RPMI7951 (cell line): Measurements from ENCODE around the gene NDUFA5. TPM values are rescaled to one million over a fixed set of nuclear protein-coding genes. Genes with fewer than 3 reads are reported as not detected.
"Not testable (repeated sequence)": the region's sequence is repeated elsewhere in the genome, so short reads cannot be mapped to it uniquely, and the experiment has no call there.

Experiments
- DNase-seq: peaks from one replicate; pipeline ENCODE4 v3.0.0-alpha.2; 2012; ENCODE audit warnings: low read depth
- total RNA-seq: library from RNA; depleted of rRNA; stranded (reverse); fragments of >200 nt; shearing (Covaris generic); gene quantifications from 2 replicates; pipeline ENCODE4 v1.2.3, GENCODE V29; 2014

Gene NDUFA5
- total RNA-seq, 1 experiment from 2014 or later, result 102 TPM

DNA sequence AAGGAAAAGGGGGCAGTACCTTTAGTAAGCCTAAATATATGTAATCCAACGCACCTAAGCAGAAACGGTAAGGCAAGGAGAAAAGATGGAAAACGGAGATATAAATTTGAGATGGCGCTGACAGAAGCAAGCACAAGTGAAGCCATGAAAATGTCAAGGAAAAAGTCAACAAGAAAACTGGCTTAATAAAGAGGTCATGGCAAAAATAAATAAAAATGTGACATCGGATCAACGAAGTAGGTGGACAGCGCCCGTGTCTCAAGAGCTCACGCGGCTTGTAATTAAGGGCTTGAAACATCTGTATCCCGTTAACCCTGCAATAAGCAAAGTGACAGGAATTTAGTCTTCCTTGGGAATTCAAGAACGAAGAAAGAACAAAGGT lies 611 bp downstream of the NDUFA5 start:
- DNase-seq, result peak; percentile 11

DNA sequence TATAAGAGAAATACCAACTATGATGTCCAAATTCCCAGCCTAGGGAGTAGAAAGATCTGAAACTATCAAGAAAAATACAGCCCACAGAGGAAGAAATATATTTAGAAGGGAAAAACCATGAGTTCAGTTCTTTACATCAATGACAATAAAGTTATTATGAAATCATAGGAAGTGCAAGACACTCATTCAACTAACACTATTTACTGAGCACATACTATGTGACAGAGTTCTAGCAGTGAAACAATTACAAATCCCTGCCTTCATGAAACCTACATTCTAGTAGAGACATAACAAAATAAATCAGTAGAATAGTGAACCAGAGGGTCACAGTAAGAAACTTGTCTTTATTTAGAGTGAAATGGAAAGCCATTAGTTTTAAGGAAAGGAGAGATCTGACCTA lies 2.1 kb downstream of the NDUFA5 start:
- no peak for DNase-seq

DNA sequence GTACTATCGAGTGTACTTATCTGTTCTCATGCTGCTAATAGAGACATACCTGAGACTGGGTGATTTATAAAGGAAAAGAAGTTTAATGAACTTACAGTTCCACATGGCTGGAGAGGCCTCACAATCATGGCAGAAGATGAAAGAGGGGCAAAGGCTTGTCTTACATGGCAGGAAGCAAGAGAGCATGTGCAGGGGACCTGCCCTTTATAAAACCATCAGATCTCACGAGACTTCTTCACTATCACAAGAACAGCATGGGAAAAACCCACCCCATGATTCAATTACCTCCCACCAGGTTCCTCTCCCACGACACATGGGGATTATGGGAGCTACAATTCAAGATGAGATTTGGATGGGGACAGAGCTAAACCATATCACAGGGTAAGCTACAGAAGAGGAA lies 4.5 kb downstream of the NDUFA5 start:
- no peak for DNase-seq

DNA sequence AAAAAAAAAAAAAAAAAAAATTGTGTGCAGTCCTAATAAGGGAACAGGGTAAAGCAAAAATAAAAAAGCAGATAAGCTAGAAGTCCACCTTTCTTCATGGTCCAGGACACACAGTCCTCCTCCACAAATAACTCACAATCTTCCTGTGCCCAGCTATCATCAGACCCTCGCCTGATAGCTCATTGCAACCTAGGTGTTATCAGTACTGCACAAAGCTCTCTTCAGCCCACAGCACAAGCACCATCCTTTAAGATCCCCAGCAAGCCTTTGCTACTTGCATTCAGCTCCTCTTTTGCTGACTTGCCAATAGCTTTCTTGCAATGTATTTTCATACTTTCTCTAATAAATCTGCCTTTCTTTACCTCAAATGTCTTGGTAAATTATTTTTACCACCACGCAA lies 5.0 kb downstream of the NDUFA5 start:
- no peak for DNase-seq

DNA sequence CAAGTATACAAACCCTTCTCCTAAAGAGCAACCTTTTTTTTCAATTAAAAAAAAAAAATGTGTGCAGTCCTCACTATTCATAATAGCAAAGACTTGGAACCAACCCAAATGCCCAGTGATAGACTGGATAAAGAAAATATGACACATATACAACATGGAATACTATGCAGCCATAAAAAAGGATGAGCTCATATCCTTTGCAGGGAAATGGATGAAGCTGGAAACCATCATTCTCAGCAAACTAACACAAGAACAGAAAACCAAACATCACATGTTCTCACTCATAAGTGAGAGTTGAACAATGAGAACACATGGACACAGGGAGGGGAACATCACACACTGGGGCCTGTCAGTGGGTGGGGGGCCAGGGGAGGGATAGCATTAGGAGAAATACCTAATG lies 5.5 kb downstream of the NDUFA5 start:
- not testable (repeated sequence) for DNase-seq

DNA sequence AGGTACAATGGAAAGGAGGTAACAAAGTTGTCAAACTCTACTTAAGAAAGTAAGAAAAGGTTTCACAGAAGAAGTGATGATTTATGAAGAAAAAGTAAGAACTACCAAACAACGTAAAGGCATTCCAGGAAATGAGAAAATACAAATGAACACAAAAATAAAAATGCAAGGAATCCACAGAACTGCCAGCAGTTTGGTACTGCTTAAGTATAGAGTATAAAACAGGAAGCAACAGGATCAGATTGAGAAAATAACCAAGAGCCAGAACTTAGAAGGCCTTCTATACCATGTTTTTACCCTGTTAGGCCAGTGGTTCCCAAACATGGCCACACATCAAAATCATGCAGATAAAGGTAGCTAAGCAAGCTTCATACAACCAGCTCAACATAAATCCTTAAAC lies 9.2 kb downstream of the NDUFA5 start:
- DNase-seq, result no peak

DNA sequence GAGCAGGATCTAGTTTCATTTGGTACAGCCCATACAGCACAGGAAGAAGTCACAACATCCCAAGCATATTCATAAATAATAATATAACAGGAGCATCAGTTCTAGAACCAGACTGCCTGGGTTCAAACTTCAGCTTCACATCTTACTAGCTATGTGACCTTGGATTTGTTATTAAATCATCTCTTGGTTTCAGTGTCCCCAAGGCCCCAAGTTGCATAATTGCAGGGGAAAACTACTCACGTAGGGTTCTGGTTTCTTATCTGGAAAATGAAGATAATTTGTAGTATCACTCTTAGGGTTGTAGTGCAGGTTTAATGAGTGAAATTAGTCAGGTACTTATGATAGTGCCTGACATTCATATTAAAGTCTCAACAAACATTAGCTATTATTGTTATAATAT lies 17.7 kb downstream of the NDUFA5 start:
- DNase-seq, result no peak

DNA sequence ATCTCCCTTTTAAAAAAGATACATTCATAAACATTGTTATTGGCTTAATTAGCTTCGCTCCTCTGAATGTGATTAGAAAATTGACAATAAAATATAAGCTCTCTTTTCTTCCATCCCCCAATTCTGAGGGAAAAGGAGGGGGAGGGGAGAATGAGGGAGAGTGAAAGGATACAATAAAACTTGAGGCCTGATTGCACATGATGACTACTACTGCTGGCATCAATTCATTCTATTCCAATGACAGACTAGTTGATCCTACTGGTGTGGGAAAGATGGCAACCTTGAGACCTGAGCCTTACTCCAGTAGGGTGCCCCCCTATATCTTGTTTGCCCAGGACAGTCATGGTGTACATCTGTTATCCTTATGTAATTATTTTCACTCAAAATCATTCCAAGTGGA lies 18.7 kb downstream of the NDUFA5 start:
- DNase-seq, result peak; percentile 7

DNA sequence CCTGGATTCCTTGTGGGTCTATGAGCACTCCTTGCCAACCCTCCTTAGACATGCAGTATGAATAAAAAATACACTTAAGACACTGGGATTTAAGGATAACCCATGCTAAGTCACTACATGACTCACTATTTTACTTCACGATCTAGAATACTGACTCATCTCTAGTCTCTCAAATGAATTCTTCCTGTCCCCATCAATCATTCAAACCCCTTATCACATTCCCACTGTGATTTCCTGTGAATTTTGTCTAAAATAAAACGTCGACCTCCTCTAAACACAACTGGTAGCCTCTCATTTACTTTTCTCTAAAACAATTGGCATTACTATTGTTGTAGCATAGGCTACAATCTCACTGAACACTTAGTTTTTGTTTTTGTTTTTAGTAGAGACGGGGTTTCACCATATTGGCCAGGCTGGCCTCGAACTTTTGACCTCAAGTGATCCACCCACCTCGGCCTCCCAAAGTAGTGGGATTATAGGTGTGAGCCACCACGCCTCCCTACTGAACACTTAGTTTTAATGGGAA lies 19.4 kb downstream of the NDUFA5 start:
- peak; percentile 78 for DNase-seq

DNA sequence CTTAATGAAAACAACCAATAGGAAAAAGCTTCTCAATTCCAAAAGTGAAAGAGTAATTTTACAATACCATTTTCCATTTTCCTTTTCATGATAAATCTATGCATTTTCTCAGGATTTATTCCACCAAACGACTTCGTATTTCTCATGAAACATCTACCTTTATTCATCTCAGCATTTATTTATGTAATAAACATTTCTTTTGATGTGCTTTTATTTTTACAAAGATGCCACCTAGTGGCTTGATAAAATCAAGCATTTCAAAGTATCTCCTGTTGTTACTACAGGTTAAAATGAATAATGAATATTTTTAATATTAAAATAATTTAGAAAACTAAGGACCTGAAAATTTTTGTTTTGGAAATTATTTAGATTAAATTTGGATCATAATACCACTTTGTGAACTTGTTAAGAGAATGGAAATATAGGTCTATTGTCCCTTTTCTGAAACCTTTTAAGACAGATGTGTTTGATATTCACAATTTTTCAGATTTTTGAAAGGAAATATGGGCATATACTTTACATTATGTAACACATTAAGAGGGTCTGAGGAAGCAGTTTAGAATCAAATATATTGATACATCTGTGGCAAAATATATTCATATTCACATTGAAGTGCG lies 20.5 kb downstream of the NDUFA5 start:
- DNase-seq, result peak; percentile 35

DNA sequence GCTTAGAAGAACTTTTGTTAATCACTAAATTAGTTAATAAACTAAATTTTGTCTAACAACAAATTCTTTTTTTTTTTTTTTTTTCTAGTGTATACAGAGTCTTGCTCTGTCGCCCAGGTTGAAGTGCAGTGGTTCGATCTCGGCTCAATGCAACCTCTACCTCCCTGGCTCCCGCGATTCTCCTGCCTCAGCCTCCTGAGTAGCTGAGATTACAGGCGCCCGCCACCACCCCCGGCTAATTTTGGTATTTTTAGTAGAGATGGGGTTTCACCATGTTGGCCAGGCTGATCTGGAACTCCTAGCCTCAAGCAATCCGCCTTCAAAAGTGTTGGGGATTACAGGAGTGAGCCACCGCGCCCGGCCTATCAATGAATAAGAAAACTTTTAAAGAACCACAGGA lies 22.1 kb downstream of the NDUFA5 start:
- peak; percentile 3 for DNase-seq

DNA sequence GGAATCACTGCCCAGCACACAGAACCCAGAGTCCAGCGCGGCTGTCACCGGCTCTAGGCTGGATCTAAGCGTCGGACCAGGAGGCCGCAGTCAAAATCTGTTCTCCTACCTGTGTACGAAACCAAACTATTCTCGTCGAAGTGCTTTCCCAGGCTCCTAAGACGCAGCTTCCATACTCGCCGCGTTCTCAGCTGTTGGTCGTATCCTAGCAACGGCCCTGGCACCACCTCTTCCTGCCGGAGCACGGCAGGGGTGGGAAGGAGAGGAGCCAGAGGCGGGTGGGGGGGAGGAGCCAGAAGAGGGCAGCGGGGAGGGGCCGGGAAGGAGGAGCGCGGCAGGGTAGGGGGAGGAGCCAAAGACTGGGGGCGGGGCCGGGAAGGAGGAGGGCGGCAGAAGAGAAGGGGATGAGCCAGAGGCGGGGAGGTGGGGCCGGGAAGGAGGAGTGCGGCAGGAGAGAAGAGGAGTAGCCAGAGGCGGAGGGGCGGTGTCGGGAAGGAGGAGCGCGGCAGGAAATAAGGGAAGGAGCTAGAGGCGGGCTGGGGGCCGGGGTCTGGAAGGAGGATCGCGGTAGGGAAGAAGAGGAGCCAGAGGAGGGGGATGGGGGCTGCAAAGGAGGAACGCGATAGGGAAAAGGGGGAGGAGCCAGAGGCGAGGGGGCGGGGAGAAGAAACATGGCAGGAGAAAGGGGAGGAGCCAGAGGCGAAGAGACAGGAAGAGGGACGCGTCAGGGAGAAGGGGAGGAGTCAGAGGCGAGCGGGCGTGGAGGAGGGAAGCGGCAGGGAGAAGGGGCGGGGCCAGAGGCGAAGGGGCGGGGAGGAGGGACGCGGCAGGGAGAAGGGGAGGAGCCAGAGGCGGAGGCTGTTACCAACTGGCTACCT lies 23.0 kb downstream of the NDUFA5 start, which contains the start of gene IQUB:
TSS of gene IQUB (minus strand) at position 213 of the 878 bp plus-strand sequence. CDS start 22,255 bp downstream, outside the sequence.
- peak; percentile 94 for DNase-seq

DNA sequence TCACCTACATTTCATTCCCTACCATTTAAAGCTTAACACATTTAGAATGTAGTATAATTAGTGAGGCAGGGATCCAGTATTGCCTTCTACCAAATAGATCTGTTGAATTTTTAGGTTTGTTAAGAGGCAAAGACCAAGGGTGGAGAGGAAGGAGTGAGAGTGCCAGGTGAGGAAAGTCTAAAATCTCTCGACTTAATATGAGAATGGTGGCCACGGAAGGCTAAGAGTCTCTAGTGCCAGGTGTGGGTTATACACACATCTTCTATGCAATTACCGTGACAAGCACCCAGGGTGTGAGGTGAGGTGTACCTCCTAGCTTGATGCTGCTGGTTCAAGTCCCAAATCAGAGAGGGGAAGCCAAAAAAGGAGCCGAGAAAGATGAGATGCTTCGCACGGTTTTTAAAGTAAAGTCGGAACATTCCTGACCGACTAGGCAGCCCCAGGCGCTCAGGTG lies 23.7 kb downstream of the NDUFA5 start:
- DNase-seq, result no peak

DNA sequence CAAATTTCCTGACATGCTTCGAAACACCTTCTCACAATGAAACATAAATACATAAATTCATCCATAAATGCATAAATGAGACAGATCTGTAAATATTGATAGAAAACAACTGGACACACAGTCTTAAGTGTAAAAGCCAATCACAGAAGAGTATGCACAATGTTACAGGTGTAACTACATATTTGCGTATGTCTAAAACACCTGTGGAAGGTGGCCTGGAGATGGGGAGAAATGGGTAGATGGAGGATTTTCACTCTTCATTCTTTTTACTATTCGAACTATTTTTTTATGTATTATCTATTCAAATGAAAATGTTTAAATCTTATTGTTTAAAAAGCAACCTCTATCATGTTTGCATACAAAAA lies 24.1 kb downstream of the NDUFA5 start:
- no peak for DNase-seq

DNA sequence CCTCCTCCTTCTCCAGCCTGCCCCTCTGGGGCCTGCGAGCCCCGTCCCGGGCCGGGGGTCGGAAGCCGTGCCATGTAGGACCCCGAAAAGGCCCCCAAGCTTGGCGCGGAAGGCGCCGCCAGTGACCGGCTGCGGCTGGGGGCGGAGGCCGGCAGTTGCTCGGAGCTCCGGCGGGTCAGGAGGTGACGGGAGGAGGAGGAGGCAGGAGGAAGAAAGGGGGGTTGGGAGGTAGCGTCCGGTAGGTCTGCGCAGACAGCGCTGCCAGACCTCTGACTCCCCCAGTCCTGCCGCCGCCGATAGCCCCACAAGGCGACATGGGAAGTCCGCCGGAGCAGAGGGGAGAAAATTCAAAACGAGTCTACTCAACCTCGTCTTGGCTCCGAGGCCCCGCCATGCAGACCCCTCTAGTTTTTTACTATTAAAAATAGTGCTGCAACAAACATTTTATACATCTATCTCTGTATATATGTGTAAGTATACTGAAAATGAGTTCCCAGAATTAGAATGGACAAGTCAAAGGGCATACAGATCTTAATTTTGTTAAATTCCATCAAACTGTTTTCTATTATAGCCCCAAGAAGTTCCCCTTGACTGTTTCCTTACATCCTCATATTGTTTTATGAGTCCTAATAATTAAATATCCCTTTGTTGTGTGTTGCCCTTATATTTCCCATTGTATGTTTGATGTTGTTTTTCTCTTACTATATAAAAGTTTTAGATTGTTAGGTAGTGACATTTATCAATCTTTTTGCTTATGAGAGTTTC lies 24.6 kb downstream of the NDUFA5 start:
- DNase-seq, result peak; percentile 43

DNA sequence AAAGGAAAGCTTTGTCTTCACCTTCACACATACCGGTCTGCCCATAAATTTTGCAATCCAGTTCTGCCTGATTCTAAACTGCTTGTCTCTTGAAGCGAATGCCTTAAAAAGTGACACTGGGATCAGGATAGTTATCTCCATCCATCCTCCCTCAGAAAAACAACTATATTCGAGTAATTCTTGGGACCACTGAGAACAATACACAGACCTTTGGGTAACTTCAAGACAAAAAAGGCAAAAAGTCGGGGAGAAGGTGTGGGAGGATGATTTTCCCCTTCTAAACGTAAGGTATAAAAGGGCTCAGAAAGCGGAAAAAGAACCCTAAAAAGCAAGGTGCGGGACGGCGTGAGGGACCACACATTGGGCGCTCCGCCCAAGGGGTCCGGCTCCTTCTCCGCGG lies 25.3 kb downstream of the NDUFA5 start:
- not testable (repeated sequence) for DNase-seq

DNA sequence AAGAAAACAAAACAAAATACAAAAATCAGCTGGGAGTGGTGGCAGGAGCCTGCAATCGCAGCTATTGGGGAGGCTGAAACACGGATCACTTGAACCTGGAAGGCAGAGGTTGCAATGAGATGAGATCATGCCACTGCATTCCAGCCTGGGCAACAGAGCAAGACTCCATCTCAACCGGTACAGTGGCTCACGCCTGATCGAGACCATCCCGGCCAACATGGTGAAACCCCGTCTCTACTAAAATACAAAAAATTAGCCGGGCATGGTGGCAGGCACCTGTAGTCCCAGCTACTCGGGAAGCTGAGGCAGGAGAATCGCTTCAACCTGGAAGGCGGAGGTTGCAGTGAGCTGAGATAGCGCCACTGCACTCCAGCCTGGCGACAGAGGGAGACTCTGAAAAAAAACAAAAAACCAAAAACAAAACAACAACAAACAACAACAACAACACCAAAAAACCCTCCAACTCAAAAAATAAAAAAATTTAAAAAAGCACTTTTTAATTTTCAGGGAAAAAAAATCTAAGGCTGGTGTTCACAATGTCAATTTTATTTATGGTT lies 27.5 kb downstream of the NDUFA5 start:
- not testable (repeated sequence) for DNase-seq

DNA sequence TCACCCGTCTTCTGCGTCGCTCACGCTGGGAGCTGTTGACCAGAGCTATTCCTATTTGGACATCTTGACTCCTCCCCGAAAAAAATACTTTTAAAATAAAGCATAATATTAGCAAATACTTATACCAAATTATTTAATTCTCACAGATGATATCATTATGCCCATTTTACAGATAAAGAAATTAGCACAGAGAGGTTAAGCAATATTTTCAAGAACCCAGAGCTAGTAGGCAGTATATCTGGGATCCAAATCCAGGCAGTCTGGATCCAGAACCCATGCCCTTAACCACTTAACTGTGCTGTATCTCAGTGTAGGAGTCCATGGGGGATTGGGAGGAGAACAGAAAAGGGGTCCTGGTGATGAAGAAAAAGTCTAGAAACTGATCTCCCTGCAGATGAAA lies 29.4 kb downstream of the NDUFA5 start:
- no peak for DNase-seq

DNA sequence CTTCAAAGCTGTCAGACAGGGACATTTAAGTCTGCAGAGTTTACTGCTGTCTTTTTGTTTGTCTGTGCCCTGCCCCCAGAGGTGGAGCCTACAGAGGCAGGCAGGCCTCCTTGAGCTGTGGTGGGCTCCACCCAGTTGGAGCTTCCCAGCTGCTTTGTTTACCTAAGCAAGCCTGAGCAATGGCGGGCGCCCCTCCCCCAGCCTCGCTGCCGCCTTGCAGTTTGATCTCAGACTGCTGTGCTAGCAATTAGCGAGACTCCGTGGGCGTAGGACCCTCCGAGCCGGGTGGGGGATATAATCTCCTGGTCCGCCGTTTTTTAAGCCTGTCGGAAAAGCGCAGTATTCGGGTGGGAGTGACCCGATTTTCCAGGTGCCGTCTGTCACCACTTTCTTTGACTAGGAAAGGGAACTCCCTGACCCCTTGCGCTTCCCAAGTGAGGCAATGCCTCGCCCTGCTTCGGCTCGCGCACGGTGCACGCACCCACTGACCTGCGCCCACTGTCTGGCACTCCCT lies 29.8 kb downstream of the NDUFA5 start:
- not testable (repeated sequence) for DNase-seq

DNA sequence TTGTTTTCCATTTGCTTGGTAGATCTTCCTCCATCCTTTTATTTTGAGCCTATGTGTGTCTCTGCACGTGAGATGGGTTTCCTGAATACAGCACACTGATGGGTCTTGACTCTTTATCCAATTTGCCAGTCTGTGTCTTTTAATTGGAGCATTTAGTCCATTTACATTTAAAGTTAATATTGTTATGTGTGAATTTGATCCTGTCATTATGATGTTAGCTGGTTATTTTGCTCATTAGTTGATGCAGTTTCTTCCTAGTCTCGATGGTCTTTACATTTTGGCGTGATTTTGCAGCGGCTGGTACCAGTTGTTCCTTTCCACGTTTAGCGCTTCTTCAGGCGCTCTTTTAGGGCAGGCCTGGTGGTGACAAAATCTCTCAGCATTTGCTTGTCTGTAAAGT lies 31.1 kb downstream of the NDUFA5 start:
- DNase-seq, result not testable (repeated sequence)

DNA sequence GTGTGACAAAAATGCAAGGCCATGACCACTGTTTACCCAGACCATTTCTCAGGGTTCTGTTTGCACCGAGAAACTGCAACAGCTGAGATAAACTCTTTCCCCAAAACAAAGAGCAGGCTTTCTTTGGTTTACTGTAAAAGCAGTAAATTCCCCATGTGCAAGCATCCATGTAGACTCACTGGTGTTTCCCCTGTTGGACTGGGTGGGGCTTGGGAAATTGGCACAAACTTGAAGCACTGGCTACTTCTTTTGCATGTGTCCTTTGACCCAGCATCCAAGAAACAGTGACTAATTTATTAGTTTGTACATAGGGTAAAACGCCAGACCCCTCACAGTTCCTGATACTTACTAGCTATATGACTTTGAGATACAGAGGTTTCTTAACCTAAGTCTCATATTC lies 35.6 kb downstream of the NDUFA5 start:
- no peak for DNase-seq

DNA sequence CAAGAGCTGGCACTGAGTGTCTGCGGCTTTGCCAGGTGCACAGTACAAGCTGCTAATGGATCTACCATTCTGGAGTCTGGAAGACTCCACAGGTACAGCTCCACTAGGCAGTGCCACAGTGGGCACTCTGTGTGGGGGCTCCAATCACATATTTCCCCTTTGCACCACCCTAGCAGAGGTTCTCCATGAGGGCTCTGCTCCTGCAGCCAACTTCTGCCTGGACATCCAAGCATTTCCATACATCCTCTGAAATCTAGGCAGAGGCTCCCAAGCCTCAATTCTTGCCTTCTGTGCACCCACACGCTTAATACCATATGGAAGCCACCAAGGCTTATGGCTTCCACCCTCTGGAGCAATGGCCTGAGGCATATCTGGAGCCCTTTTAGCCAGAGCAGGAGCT lies 52.4 kb downstream of the NDUFA5 start:
- no peak for DNase-seq
